Retinal pigment epithelial cell (primary cell): ENCODE measurements around the gene TSPOAP1.

Source experiments
- DNase-seq: peaks from one replicate; pipeline ENCODE4 v3.0.0-alpha.2; 2010; ENCODE audit warnings: low read depth
- H3K4me3 ChIP-seq: 2 replicates; pipeline ENCODE4 v1.5.1; 2011; ENCODE audit warnings: mild to moderate bottlenecking, low read length, control low read depth, moderate library complexity
- CTCF ChIP-seq: conservative IDR thresholded peaks from 2 replicates; pipeline ENCODE4 v1.5.1; 2011; ENCODE audit warnings: low read depth, low read length, control low read depth, inconsistent platforms

The TSPOAP1 gene

GRCh38 chr17:58325976-58326468 lies 2.6 kb downstream of the TSPOAP1 start:
- no peak overlapping the region for H3K4me3 ChIP-seq
- TF ChIP-seq CTCF = no peak
- no peak for DNase-seq

- peak overlapping the region; percentile 71 for H3K4me3 ChIP-seq
- no peak for TF ChIP-seq CTCF
- DNase-seq = no peak
Observed at GRCh38 chr17:58325289-58325726, 3.3 kb downstream of the TSPOAP1 start.

GRCh38 chr17:58324409-58325288 lies 3.9 kb downstream of the TSPOAP1 start:
- DNase-seq = peak; percentile 19
- peak overlapping the region; percentile 71 for H3K4me3 ChIP-seq
- TF ChIP-seq CTCF = no peak

- TF ChIP-seq CTCF = no peak
- DNase-seq = no peak
- H3K4me3 ChIP-seq = peak overlapping the region; percentile 63
Observed at GRCh38 chr17:58324056-58324408, 4.6 kb downstream of the TSPOAP1 start.

- no peak for DNase-seq
- peak overlapping the region; percentile 63 for H3K4me3 ChIP-seq
- no peak for TF ChIP-seq CTCF
Observed at GRCh38 chr17:58323366-58324055, 5.1 kb downstream of the TSPOAP1 start.

GRCh38 chr17:58322581-58323185 lies 5.9 kb downstream of the TSPOAP1 start:
- no peak overlapping the region for H3K4me3 ChIP-seq
- DNase-seq = no peak
- TF ChIP-seq CTCF = no peak
